Activated CD4-positive, alpha-beta T cell treated with anti-CD3 and anti-CD28 coated beads, Interleukin-2, amount 10 ng/mL, durations not matched to agents 7 days and 5 days (primary cell): ENCODE measurements around the gene CARD11. TPM values are rescaled to one million over a fixed set of nuclear protein-coding genes. Genes with fewer than 3 reads are reported as not detected.
"Not testable (repeated sequence)": the region's sequence is repeated elsewhere in the genome, so short reads cannot be mapped to it uniquely, and the experiment has no call there.

Experiments
- CTCF ChIA-PET: fragments of 350-600 bp; sonication (Branson Sonifier 250); formaldehyde crosslinking; loops from one replicate; lab custom pipeline; 2021; ENCODE audit warnings: antibody characterized with exemption; lab: Charles Lee
- POLR2A ChIA-PET: fragments of 350-600 bp; sonication (Branson Sonifier 250); formaldehyde crosslinking; loops from one replicate; lab custom pipeline; 2021; ENCODE audit warnings: antibody characterized with exemption; lab: Charles Lee
- DNase-seq: peaks from one replicate; pipeline ENCODE4 v3.0.0-alpha.2; 2020
- H3K27ac Mint-ChIP-seq: one replicate; pipeline ENCODE4 v1.8.0; 2021; ENCODE audit warnings: mild to moderate bottlenecking, moderate library complexity, mixed read lengths
- H3K27me3 Mint-ChIP-seq: one replicate; pipeline ENCODE4 v1.8.0; 2021; ENCODE audit warnings: mixed read lengths
- H3K36me3 Mint-ChIP-seq: one replicate; pipeline ENCODE4 v1.8.0; 2021; ENCODE audit warnings: low read depth, mixed read lengths
- H3K4me1 Mint-ChIP-seq: one replicate; pipeline ENCODE4 v1.8.0; 2021; ENCODE audit warnings: mixed read lengths
- H3K4me3 Mint-ChIP-seq: one replicate; pipeline ENCODE4 v1.8.0; 2021; ENCODE audit warnings: mild to moderate bottlenecking, moderate library complexity, mixed read lengths
- H3K9me3 Mint-ChIP-seq: one replicate; pipeline ENCODE4 v1.8.0; 2021; ENCODE audit warnings: mixed read lengths
- total RNA-seq, 2 experiments: library from RNA; stranded (reverse); gene quantifications; one replicate each; pipeline ENCODE4 v1.2.3, GENCODE V29; 2021

Gene CARD11
- total RNA-seq, 2 experiments from 2014 or later, result 160 to 167 TPM

- H3K4me3 Mint-ChIP-seq, result peak overlapping the region; percentile 43
- peak; percentile 81 for DNase-seq
- peak overlapping the region; percentile 97 for H3K27ac Mint-ChIP-seq
- H3K27me3 Mint-ChIP-seq, result no peaks in the 10 kb centered on the region
- CTCF ChIA-PET, result interaction anchor here (0.5 to 1.6 kb wide), 7 partner anchors 10 to 164 kb away, joined by 3 to 7 read pairs (median 4); no protein-coding TSS in a partner anchor
- H3K9me3 Mint-ChIP-seq, result peaks cover 5% of the 10 kb centered on the region
- peaks cover 17% of the 10 kb centered on the region for H3K36me3 Mint-ChIP-seq
- H3K4me1 Mint-ChIP-seq, result peaks cover 62% of the 10 kb centered on the region
- POLR2A ChIA-PET, result interaction anchor here (0.5 kb wide), 1 partner anchor 29 kb away, joined by 6 read pairs; no protein-coding TSS in a partner anchor
Measured at GRCh38 chr7:3063016-3063753, 19.5 kb upstream of the CARD11 start.

- peaks cover 6% of the 10 kb centered on the region for H3K27me3 Mint-ChIP-seq
- no peak overlapping the region for H3K27ac Mint-ChIP-seq
- CTCF ChIA-PET, result no interaction called here
- H3K4me3 Mint-ChIP-seq, result no peak overlapping the region
- POLR2A ChIA-PET, result no interaction called here
- peaks cover 19% of the 10 kb centered on the region for H3K9me3 Mint-ChIP-seq
- peaks cover 8% of the 10 kb centered on the region for H3K4me1 Mint-ChIP-seq
- DNase-seq, result no peak
- peaks cover 13% of the 10 kb centered on the region for H3K36me3 Mint-ChIP-seq
Measured at GRCh38 chr7:3057066-3057420, 13.4 kb upstream of the CARD11 start.

DNA sequence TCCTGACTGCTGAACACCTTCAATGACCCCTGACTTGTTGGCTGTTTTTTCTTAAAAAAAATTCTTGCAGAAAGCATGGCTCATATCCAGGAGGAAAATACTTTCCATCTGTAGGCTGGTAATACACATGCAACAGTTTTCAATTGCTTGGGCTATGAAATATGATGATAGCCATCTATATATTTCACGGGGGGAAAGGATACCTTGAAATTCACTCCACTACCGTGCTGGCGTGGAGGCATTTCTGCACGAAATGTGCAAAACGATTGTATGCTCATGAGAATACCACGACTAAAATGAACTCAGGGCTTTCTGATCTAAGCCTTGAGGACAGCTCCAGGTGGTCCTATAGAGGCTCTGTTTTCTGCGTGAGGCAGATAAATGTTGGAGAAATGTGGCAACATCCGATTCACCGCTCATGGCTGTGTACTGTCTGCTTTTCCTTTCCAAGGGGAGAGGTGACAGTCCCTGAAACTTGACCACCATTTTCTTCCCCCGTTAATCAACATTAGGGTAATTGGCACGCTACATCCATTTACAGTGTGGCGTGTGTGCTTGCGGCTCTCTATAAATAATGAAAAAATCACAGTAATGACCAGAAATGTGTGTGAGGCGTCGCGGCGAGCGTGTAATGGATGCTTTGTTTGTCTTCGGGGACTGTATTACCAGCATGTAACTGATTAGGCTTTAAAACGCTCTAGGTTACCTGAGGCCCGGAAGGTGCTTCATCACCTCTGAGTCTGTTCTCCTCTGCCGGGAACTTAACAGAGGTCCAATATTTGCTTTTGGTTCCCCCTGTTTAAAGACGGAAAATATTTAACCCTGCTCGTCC lies 12.8 kb upstream of the CARD11 start:
- peaks cover 6% of the 10 kb centered on the region for H3K27me3 Mint-ChIP-seq
- ChIA-PET POLR2A (no interaction called here), CTCF (no interaction called here)
- peaks cover 3% of the 10 kb centered on the region for H3K4me1 Mint-ChIP-seq
- H3K4me3 Mint-ChIP-seq, result no peak overlapping the region
- no peak overlapping the region for H3K27ac Mint-ChIP-seq
- DNase-seq, result no peak
- H3K9me3 Mint-ChIP-seq, result peaks cover 14% of the 10 kb centered on the region
- peaks cover 9% of the 10 kb centered on the region for H3K36me3 Mint-ChIP-seq

GRCh38 chr7:3055626-3056025 lies 12.0 kb upstream of the CARD11 start:
- H3K4me3 Mint-ChIP-seq, result no peak overlapping the region
- ChIA-PET POLR2A (interaction anchor here (0.5 kb wide), 1 partner anchor 73 kb away, joined by 3 read pairs; no protein-coding TSS in a partner anchor), CTCF (interaction anchor here (2.6 kb wide), 1 partner anchor 11 kb away, joined by 7 read pairs; no protein-coding TSS in a partner anchor)
- no peak for DNase-seq
- no peak overlapping the region for H3K27ac Mint-ChIP-seq
- H3K27me3 Mint-ChIP-seq, result peaks cover 9% of the 10 kb centered on the region
- H3K4me1 Mint-ChIP-seq, result peaks cover 2% of the 10 kb centered on the region
- peaks cover 12% of the 10 kb centered on the region for H3K36me3 Mint-ChIP-seq
- H3K9me3 Mint-ChIP-seq, result peaks cover 21% of the 10 kb centered on the region

DNA sequence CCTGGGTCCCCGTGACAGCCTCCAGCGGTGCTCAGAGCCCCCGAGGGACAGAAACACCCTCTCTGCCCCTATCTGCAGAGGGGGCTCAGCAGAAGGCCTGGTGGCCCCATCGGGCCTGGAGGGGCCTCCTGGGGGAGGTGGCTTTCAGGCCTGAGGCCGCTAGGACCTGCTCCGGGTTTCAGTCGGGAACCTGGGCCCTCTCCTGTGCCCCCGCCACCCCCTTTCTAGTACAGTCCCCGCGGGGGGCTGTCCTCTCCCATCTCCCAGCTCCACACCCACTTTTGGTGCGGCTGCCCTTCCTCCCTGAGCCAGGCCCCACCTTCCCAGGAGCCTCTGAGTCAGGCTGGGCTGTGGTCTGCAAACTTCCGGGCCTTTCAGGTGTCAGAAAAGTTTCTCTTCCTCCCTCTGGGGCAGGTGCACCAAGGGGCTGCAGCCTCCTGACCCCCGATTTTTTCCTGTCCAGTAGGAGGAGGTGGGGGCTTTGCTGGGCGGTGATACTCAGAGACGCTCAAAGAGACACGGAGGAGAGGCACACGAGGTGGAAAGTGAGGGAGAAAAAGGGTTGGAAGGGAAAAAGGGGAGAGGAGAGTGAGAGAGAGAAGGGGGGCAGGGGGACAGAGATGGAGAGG lies 692 bp downstream of the CARD11 start:
- H3K9me3 Mint-ChIP-seq, result no peaks in the 10 kb centered on the region
- ChIA-PET CTCF (interaction anchor here (0.7 to 1.4 kb wide), 2 partner anchors 22 to 179 kb away, joined by 4 to 5 read pairs; no protein-coding TSS in a partner anchor), POLR2A (no interaction called here)
- peak; percentile 80 for DNase-seq
- H3K36me3 Mint-ChIP-seq, result peaks cover 42% of the 10 kb centered on the region
- H3K4me1 Mint-ChIP-seq, result peaks cover 57% of the 10 kb centered on the region
- H3K4me3 Mint-ChIP-seq, result peak overlapping the region; percentile 99
- H3K27me3 Mint-ChIP-seq, result no peaks in the 10 kb centered on the region
- peak overlapping the region; percentile 95 for H3K27ac Mint-ChIP-seq

GRCh38 chr7:3041986-3042675 lies 1.5 kb downstream of the CARD11 start:
- Mint-ChIP-seq H3K36me3 (peaks cover 48% of the 10 kb centered on the region), H3K4me1 (peaks cover 65% of the 10 kb centered on the region), H3K9me3 (no peaks in the 10 kb centered on the region), H3K27me3 (no peaks in the 10 kb centered on the region), H3K27ac (peak overlapping the region; percentile 95), H3K4me3 (peak overlapping the region; percentile 99)
- POLR2A ChIA-PET, result interaction anchor here (0.5 kb wide), 1 partner anchor 87 kb away, joined by 4 read pairs; no protein-coding TSS in a partner anchor
- no peak for DNase-seq
- CTCF ChIA-PET, result interaction anchor here (0.6 to 2.3 kb wide), 4 partner anchors 10 to 178 kb away, joined by 3 to 7 read pairs (median 6); no protein-coding TSS in a partner anchor

DNA sequence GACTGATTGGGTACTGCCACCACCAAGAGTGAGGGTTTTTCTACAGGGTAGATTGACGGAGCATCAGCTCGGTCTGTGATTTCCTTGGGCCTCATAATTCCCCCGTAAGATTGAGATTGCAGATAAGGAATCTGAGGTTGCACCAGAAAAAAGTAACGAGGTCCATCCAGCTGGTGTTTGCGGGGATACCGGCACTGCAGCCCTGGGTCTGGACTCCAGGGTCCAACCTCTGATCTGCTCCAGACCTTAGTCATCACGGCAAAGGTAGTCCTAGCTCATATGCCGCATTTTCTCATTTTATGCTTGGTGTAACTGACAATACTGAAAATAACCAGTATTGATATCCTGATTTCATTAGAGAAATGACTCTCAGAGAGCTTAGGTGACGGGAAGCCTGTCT lies 3.9 kb downstream of the CARD11 start:
- Mint-ChIP-seq H3K36me3 (peaks cover 56% of the 10 kb centered on the region), H3K4me1 (peaks cover 68% of the 10 kb centered on the region), H3K4me3 (peak overlapping the region; percentile 63), H3K9me3 (no peaks in the 10 kb centered on the region), H3K27ac (peak overlapping the region; percentile 26), H3K27me3 (no peaks in the 10 kb centered on the region)
- DNase-seq, result no peak
- ChIA-PET CTCF (interaction anchor here (0.7 to 2.4 kb wide), 4 partner anchors 8 to 145 kb away, joined by 3 to 6 read pairs (median 4); no protein-coding TSS in a partner anchor), POLR2A (no interaction called here)

GRCh38 chr7:3038011-3038410 lies 5.7 kb downstream of the CARD11 start:
- H3K4me3 Mint-ChIP-seq, H3K9me3 Mint-ChIP-seq, CTCF ChIA-PET, H3K27me3 Mint-ChIP-seq, POLR2A ChIA-PET, DNase-seq: not testable (repeated sequence)
- peak overlapping the region; percentile 79 for H3K27ac Mint-ChIP-seq
- peaks cover 64% of the 10 kb centered on the region for H3K4me1 Mint-ChIP-seq
- H3K36me3 Mint-ChIP-seq, result peaks cover 65% of the 10 kb centered on the region

- no peak for DNase-seq
- no peaks in the 10 kb centered on the region for H3K9me3 Mint-ChIP-seq
- H3K27me3 Mint-ChIP-seq, result no peaks in the 10 kb centered on the region
- peak overlapping the region; percentile 13 for H3K27ac Mint-ChIP-seq
- ChIA-PET POLR2A (no interaction called here), CTCF (no interaction called here)
- no peak overlapping the region for H3K4me3 Mint-ChIP-seq
- H3K4me1 Mint-ChIP-seq, result peaks cover 63% of the 10 kb centered on the region
- H3K36me3 Mint-ChIP-seq, result peaks cover 68% of the 10 kb centered on the region
Measured at GRCh38 chr7:3037259-3037658, 6.4 kb downstream of the CARD11 start.

DNA sequence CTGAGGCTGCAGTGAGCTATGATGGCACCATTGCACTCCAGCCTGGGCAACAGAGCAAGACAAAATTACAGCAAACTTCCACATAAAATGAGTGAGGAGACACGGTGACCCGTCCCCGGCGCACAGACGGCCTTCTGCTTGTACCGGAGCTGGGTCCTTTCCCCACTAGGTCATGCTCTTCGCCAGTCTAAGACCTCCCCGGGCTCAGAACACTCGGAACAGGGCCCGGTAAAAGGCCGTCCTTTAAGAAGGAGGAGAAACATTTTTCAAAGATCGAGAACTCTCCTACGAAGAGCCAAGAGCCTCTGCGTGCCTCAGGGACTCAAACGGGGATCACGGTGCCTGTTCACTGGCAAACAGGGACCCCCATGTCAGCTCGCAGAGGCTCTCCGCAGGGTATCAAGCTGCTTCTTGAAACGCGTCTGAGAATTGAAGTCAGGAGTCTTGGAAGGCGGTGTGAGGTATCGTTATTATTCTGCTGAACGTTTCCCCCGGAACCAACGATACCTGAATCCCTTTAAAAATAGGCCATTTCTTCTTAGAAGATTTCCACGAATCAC lies 9.0 kb downstream of the CARD11 start:
- Mint-ChIP-seq H3K4me1 (peaks cover 55% of the 10 kb centered on the region), H3K27ac (no peak overlapping the region), H3K9me3 (no peaks in the 10 kb centered on the region), H3K27me3 (no peaks in the 10 kb centered on the region), H3K4me3 (no peak overlapping the region), H3K36me3 (peaks cover 70% of the 10 kb centered on the region)
- ChIA-PET POLR2A (interaction anchor here (0.7 kb wide), 1 partner anchor 55 kb away, joined by 3 read pairs; no protein-coding TSS in a partner anchor), CTCF (interaction anchor here (0.5 kb wide), 1 partner anchor 36 kb away, joined by 3 read pairs; no protein-coding TSS in a partner anchor)
- DNase-seq, result no peak

- ChIA-PET POLR2A (no interaction called here), CTCF (no interaction called here)
- no peak for DNase-seq
- Mint-ChIP-seq H3K36me3 (peaks cover 71% of the 10 kb centered on the region), H3K27ac (no peak overlapping the region), H3K4me3 (no peak overlapping the region), H3K9me3 (no peaks in the 10 kb centered on the region), H3K4me1 (peaks cover 57% of the 10 kb centered on the region), H3K27me3 (no peaks in the 10 kb centered on the region)
Measured at GRCh38 chr7:3033581-3033980, 10.1 kb downstream of the CARD11 start.
